ENCODE data around the gene OR10K2.

GRCh38 chr1:158374860-158375259 is 51.2 kb downstream of the OR10K2 start:
- TF ChIP-seq POLR2A (conservative IDR thresholded peaks at IDR 0.05) = no peak
- no peak for TF ChIP-seq MXI1 (IDR thresholded peaks at IDR 0.05; ENCODE audit: low read depth, low read length)
- TF ChIP-seq SMAD4 (CRISPR knock-in tag; conservative IDR thresholded peaks at IDR 0.05) = no peak
- TF ChIP-seq, protein P1, sequence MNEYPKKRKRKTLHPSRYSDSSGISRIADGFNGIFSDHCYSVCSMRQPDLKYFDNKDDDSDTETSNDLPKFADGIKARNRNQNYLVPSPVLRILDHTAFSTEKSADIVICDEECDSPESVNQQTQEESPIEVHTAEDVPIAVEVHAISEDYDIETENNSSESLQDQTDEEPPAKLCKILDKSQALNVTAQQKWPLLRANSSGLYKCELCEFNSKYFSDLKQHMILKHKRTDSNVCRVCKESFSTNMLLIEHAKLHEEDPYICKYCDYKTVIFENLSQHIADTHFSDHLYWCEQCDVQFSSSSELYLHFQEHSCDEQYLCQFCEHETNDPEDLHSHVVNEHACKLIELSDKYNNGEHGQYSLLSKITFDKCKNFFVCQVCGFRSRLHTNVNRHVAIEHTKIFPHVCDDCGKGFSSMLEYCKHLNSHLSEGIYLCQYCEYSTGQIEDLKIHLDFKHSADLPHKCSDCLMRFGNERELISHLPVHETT (CRISPR knock-in tag; conservative IDR thresholded peaks at IDR 0.05 in 1 of 2, IDR thresholded peaks at IDR 0.05 in 1 of 2) = no peak
